Liver (tissue), 9 donors: ENCODE results near the gene SRRM3. TPM values are rescaled to one million over a fixed set of nuclear protein-coding genes. Genes with fewer than 3 reads are reported as not detected.

Source experiments
- DNase-seq: peaks from one replicate; pipeline ENCODE4 v3.0.0-alpha.2; 2017; ENCODE audit warnings: low spot score
- H3K27ac ChIP-seq, 2 donors: one replicate each; pipeline ENCODE4 v1.7.0; 2013; ENCODE audit warnings: inconsistent platforms in 2 of 2, low read length in 2 of 2, control low read depth in 1 of 2, low read depth in 1 of 2, mild to moderate bottlenecking in 1 of 2
- H3K27me3 ChIP-seq, 4 donors: one replicate each; pipeline versions ENCODE4 v1.6.1 to v1.7.0; 2013; ENCODE audit warnings: low read length in 3 of 4, inconsistent platforms in 1 of 4, mild to moderate bottlenecking in 1 of 4, moderate library complexity in 1 of 4; ENCODE audit not compliant: control insufficient read depth in 4 of 4, insufficient read depth in 4 of 4
- H3K36me3 ChIP-seq, 4 donors: one replicate each; pipeline versions ENCODE4 v1.6.1 to v1.7.0; 2013; ENCODE audit warnings: low read length in 3 of 4, mild to moderate bottlenecking in 3 of 4, low read depth in 1 of 4, moderate library complexity in 1 of 4; ENCODE audit not compliant: control insufficient read depth in 4 of 4, insufficient read depth in 3 of 4
- H3K4me1 ChIP-seq, 4 donors: one replicate each; pipeline versions ENCODE4 v1.6.1 to v1.7.0; 2013; ENCODE audit warnings: low read length in 3 of 4, mild to moderate bottlenecking in 3 of 4, moderate library complexity in 1 of 4; ENCODE audit not compliant: control insufficient read depth in 4 of 4, insufficient read depth in 4 of 4
- H3K4me3 ChIP-seq, 3 donors: one replicate each; pipeline versions ENCODE4 v1.6.1 to v1.7.0; 2013; ENCODE audit warnings: low read length in 3 of 3, control low read depth in 1 of 3, low read depth in 1 of 3, mild to moderate bottlenecking in 1 of 3
- H3K9ac ChIP-seq, 2 donors: one replicate each; pipeline ENCODE4 v1.7.0; 2013; ENCODE audit warnings: low read length in 2 of 2, mild to moderate bottlenecking in 2 of 2, moderate library complexity in 2 of 2, control low read depth in 1 of 2, low read depth in 1 of 2
- H3K9me3 ChIP-seq, 4 donors: one replicate each; pipeline versions ENCODE4 v1.6.1 to v1.7.0; 2013; ENCODE audit warnings: low read length in 3 of 4; ENCODE audit not compliant: control insufficient read depth in 4 of 4
- EGR1 ChIP-seq, 2 donors: IDR thresholded peaks; 2 replicates each; pipeline ENCODE4 v1.6.1; 2016 to 2018; ENCODE audit warnings: antibody characterized with exemption in 2 of 2, low read depth in 2 of 2
- FOXA1 ChIP-seq: IDR thresholded peaks from 2 replicates; pipeline ENCODE4 v1.6.1; 2016; ENCODE audit warnings: antibody characterized with exemption
- FOXA2 ChIP-seq: IDR thresholded peaks from 2 replicates; pipeline ENCODE4 v1.6.1; 2016; ENCODE audit warnings: antibody characterized with exemption
- GABPA ChIP-seq, 2 donors: IDR thresholded peaks in 1 of 2; conservative IDR thresholded peaks in 1 of 2; 2 replicates each; pipeline ENCODE4 v1.6.1; 2016; ENCODE audit warnings: antibody characterized with exemption in 2 of 2, mild to moderate bottlenecking in 1 of 2, moderate library complexity in 1 of 2
- HNF4A ChIP-seq, 2 donors: conservative IDR thresholded peaks; 2 replicates each; pipeline ENCODE4 v1.6.1; 2016; ENCODE audit warnings: antibody characterized with exemption in 2 of 2, mild to moderate bottlenecking in 2 of 2
- HNF4G ChIP-seq: IDR thresholded peaks from 2 replicates; pipeline ENCODE4 v1.6.1; 2016; ENCODE audit warnings: antibody characterized with exemption
- JUND ChIP-seq, 2 donors: IDR thresholded peaks; 2 replicates each; pipeline ENCODE4 v1.6.1; 2016; ENCODE audit warnings: antibody characterized with exemption in 2 of 2
- NR2F2 ChIP-seq: IDR thresholded peaks from 2 replicates; pipeline ENCODE4 v1.6.1; 2016; ENCODE audit warnings: antibody characterized with exemption
- RAD21 ChIP-seq, 2 donors: IDR thresholded peaks; 2 replicates each; pipeline ENCODE4 v1.6.1; 2016; ENCODE audit warnings: antibody characterized with exemption in 2 of 2, mild to moderate bottlenecking in 2 of 2
- REST ChIP-seq: IDR thresholded peaks from 2 replicates; pipeline ENCODE4 v1.6.1; 2016; ENCODE audit warnings: antibody characterized with exemption, mild to moderate bottlenecking
- RXRA ChIP-seq, 2 donors: IDR thresholded peaks; 2 replicates each; pipeline ENCODE4 v1.6.1; 2017 to 2018; ENCODE audit warnings: antibody characterized with exemption in 2 of 2, mild to moderate bottlenecking in 1 of 2
- SP1 ChIP-seq: IDR thresholded peaks from 2 replicates; pipeline ENCODE4 v1.6.1; 2018; ENCODE audit warnings: antibody characterized with exemption, mild to moderate bottlenecking
- TAF1 ChIP-seq: conservative IDR thresholded peaks from 2 replicates; pipeline ENCODE4 v1.6.1; 2016; ENCODE audit warnings: antibody characterized with exemption, mild to moderate bottlenecking
- YY1 ChIP-seq: IDR thresholded peaks from 2 replicates; pipeline ENCODE4 v1.6.1; 2016; ENCODE audit warnings: antibody characterized with exemption, mild to moderate bottlenecking
- ZBTB33 ChIP-seq: IDR thresholded peaks from 2 replicates; pipeline ENCODE4 v1.6.1; 2016; ENCODE audit warnings: antibody characterized with exemption
- WGBS: extraction: QIAGEN DNeasy Blood & Tissue Kit; methylation state at CpG from one replicate; pipeline ENCODE4 v1.1.7; 2013; 5-methylcytosine and 5-hydroxymethylcytosine counted together
- polyA plus RNA-seq, 2 donors: library from polyadenylated mRNA; stranded (reverse) in 1 of 2; unstranded in 1 of 2; fragments of 200-250 nt in 1 of 2; fragments of >200 nt in 1 of 2; fragmentation: Nextera tagmentation in 1 of 2; extraction: Ambion mirVana in 1 of 2; gene quantifications; one replicate each; pipeline versions ENCODE4 v1.2.1 to v1.2.3, GENCODE V29; 2013 to 2015
- total RNA-seq, 2 donors: library from RNA; depleted of rRNA; stranded (reverse); fragments of >200 nt; gene quantifications; one replicate each; pipeline ENCODE4 v1.2.3, GENCODE V29; 2014
- TF ChIP-seq, protein P1 (sequence below): fragments of 150-350 bp; IDR thresholded peaks from 2 replicates; pipeline ENCODE4 v1.5.1; 2017; ENCODE audit warnings: improper control_type of control experiment, low read depth, low read length; ENCODE audit not compliant: missing input control
- donor health status: healthy.
- donor health status: healthy.
- donor health status: healthy.
- donor health status: healthy.
- donor health status: healthy.

Gene SRRM3
- total and polyA plus RNA-seq, 4 donors, result 0.08 to 0.16 TPM; not detected in 2

DNA sequence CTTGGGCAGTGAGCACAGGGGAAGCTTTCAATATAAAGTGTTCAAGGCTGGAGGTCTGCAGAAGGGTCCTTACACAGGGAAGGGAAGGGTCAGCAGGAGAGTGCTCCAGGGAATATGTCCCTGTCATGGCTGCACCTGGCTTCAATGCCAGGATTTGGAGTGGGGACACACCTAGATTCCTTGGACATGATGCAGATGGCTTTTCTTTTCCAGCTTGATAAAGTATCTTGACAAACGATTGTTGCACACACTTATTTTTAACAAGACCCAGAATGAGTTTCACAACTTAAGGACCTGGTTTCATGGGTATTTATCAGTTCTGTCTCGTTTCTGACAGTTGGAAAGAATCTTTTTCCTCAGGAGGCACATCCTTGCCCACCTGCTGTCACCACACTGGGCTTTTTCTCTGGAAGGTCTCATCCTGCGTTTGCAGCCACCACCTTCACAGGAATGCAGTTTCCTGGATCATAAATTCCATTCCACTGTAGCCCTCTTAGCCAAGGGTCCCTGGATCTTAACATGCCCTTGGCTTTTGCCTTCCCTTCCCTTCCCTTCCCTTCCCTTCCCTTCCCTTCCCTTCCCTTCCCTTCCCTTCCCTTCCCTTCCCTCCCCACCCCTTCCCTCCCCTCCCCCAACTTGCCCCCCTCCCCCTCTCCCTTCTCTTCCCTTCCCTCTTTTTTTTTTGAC, 21.7 kb downstream of the SRRM3 start:
- H3K4me3 ChIP-seq, result no peak overlapping the region
- peaks cover 0 to 4% (median under 1%) of the 10 kb centered on the region in 4 donors for H3K27me3 ChIP-seq
- H3K4me1 ChIP-seq, result no peaks in the 10 kb centered on the region
- H3K27ac ChIP-seq, result no peak overlapping the region
- H3K9ac ChIP-seq, result no peak overlapping the region
- no peak for DNase-seq
- no peaks in the 10 kb centered on the region for H3K36me3 ChIP-seq
- WGBS, result 25% methylated on average over 3 of the region's 3 CpGs
- TF ChIP-seq FOXA2 (no peak), HNF4G (no peak), EGR1 (IDR thresholded peaks at IDR 0.05; ENCODE audit: low read depth in 2 of 2) (no peak), SP1 (no peak), NR2F2 (no peak), RXRA (IDR thresholded peaks at IDR 0.05) (no peak), REST (no peak), YY1 (no peak), FOXA1 (no peak), HNF4A (conservative IDR thresholded peaks at IDR 0.05) (no peak), TAF1 (no peak), RAD21 (IDR thresholded peaks at IDR 0.05) (no peak), GABPA (IDR thresholded peaks at IDR 0.05 in 1 of 2, conservative IDR thresholded peaks at IDR 0.05 in 1 of 2) (no peak), ZBTB33 (no peak)
- TF ChIP-seq, protein P1, sequence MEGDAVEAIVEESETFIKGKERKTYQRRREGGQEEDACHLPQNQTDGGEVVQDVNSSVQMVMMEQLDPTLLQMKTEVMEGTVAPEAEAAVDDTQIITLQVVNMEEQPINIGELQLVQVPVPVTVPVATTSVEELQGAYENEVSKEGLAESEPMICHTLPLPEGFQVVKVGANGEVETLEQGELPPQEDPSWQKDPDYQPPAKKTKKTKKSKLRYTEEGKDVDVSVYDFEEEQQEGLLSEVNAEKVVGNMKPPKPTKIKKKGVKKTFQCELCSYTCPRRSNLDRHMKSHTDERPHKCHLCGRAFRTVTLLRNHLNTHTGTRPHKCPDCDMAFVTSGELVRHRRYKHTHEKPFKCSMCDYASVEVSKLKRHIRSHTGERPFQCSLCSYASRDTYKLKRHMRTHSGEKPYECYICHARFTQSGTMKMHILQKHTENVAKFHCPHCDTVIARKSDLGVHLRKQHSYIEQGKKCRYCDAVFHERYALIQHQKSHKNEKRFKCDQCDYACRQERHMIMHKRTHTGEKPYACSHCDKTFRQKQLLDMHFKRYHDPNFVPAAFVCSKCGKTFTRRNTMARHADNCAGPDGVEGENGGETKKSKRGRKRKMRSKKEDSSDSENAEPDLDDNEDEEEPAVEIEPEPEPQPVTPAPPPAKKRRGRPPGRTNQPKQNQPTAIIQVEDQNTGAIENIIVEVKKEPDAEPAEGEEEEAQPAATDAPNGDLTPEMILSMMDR, result no peak
- H3K9me3 ChIP-seq, result no peaks in the 10 kb centered on the region

GRCh38 chr7:76224695-76225094, 23.0 kb downstream of the SRRM3 start:
- H3K9me3 ChIP-seq, result no peaks in the 10 kb centered on the region
- H3K4me3 ChIP-seq, result no peak overlapping the region
- 24% methylated on average over 11 of the region's 11 CpGs for WGBS
- no peak for DNase-seq
- H3K36me3 ChIP-seq, result no peaks in the 10 kb centered on the region
- no peak overlapping the region for H3K9ac ChIP-seq
- peaks cover 0 to 4% (median under 1%) of the 10 kb centered on the region in 4 donors for H3K27me3 ChIP-seq
- no peaks in the 10 kb centered on the region for H3K4me1 ChIP-seq
- H3K27ac ChIP-seq, result no peak overlapping the region
- TF ChIP-seq FOXA2, result no peak
- TF ChIP-seq JUND (IDR thresholded peaks at IDR 0.05), result no peak
- no peak for TF ChIP-seq RXRA (IDR thresholded peaks at IDR 0.05)
- no peak for TF ChIP-seq HNF4A (conservative IDR thresholded peaks at IDR 0.05)
- TF ChIP-seq FOXA1, result no peak
- no peak for TF ChIP-seq REST
- no peak for TF ChIP-seq RAD21 (IDR thresholded peaks at IDR 0.05)
- TF ChIP-seq, protein P1, result no peak
- TF ChIP-seq EGR1 (IDR thresholded peaks at IDR 0.05; ENCODE audit: low read depth in 2 of 2), result no peak
